Left ventricle myocardium inferior (tissue), 1 donor: ENCODE data around the gene AS3MT. TPM values are rescaled to one million over a fixed set of nuclear protein-coding genes. Genes with fewer than 3 reads are reported as not detected.

Experiments used
- DNase-seq: peaks from one replicate; pipeline ENCODE4 v3.0.0-alpha.2; 2020
- H3K27ac ChIP-seq: fragments of 200-600 bp; replicated peaks from 2 replicates; pipeline ENCODE4 v1.8.0; 2021
- H3K27me3 ChIP-seq: fragments of 200-600 bp; 2 replicates; pipeline ENCODE4 v1.8.0; 2021; ENCODE audit warnings: low read depth
- H3K36me3 ChIP-seq: fragments of 200-600 bp; 2 replicates; pipeline ENCODE4 v1.8.0; 2021
- H3K4me1 ChIP-seq: fragments of 200-600 bp; 2 replicates; pipeline ENCODE4 v1.8.0; 2021
- H3K4me3 ChIP-seq: fragments of 200-600 bp; 2 replicates; pipeline ENCODE4 v1.8.0; 2021; ENCODE audit warnings: mild to moderate bottlenecking, moderate library complexity
- H3K9me3 ChIP-seq: fragments of 200-600 bp; replicated peaks from 2 replicates; pipeline ENCODE4 v1.8.0; 2021
- CTCF ChIP-seq: fragments of 200-600 bp; IDR thresholded peaks from 2 replicates; pipeline ENCODE4 v1.8.0; 2021; ENCODE audit warnings: antibody characterized with exemption, mild to moderate bottlenecking, borderline replicate concordance
- intact Hi-C: fragments of 100-400 bp; cut with micrococcal nuclease; formaldehyde crosslinking; loops from one replicate; pipeline ENCODE4 v1.11.0; 2022
- total RNA-seq: library from RNA; stranded (reverse); fragmentation: NEBNext Ultra II Directional; extraction: Animal tissue kit (Norgen Biotek cat#: 25700); gene quantifications from one replicate; pipeline ENCODE4 v1.2.1, GENCODE V29; 2021
- donor health status: DM: no; HTN: yes; CAD: no; lungs with severe emphysema.

Gene AS3MT
- total RNA-seq, 1 donor from 2014 or later, result 17.2 TPM

DNA sequence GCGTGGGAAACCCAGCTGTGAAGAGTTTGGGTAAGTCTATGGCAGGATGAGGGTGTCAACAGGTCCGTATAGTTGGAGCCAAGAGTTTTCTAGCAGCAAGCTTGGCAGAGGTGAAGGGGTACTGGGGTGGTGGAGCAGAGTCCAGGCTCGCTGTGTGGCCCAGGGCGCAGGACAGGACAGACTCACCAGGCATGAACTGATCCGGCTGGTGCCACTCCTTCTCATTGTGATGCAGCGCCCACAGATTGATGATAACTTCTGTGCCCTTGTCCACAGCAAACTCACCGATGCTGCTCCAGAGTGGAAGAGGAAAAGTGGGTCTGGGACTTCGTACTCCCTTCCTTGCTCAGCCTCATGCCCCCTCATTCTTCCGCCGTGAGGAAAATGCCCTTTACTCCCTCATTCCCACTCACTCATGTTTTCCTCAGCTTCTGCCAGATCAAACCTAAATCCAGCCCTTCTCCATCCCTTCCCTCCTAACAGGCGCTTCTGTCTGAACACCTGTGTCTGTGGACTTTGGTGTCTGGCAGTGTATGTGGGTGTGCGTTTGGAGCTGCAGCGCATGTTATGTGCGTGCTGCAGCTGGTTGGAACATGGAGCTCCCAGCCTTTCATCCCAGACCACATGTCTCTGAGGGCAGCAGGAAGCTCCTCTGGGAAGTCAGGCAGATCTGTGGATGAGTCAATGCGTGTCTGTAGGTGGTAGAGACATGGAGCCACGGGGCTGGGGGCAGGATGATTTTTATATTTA lies 37.8 kb upstream of the AS3MT start:
- H3K9me3 ChIP-seq, result no peaks in the 10 kb centered on the region
- H3K4me3 ChIP-seq, result no peak overlapping the region
- H3K27ac ChIP-seq, result no peak overlapping the region
- no peaks in the 10 kb centered on the region for H3K36me3 ChIP-seq
- no peaks in the 10 kb centered on the region for H3K27me3 ChIP-seq
- no peak for TF ChIP-seq CTCF
- no peak for DNase-seq
- peaks cover 9% of the 10 kb centered on the region for H3K4me1 ChIP-seq
- intact Hi-C loops, result loop anchor here (10.0 kb wide), 1 partner anchor 73 kb away; no protein-coding TSS in a partner anchor

DNA sequence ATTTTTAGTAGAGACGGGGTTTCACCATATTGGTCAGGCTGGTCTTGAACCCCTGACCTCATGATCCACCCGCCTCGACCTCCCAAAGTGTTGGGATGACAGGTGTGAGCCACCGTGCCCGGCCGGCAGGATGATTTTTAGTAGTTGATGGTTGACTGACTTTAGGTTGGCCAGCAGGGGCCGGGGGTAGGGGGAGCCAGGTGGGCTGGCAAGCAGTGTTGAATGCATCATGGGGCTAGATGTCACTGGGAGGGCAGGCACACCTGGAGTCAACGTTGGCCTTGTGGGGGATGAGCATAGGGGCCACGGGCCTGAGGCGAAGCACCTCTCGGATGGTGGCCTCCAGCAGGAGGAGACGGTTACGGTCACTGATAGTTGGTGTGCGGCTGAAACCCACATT lies 37.0 kb upstream of the AS3MT start:
- no peaks in the 10 kb centered on the region for H3K36me3 ChIP-seq
- no peak overlapping the region for H3K27ac ChIP-seq
- H3K27me3 ChIP-seq, result no peaks in the 10 kb centered on the region
- H3K4me1 ChIP-seq, result peaks cover 9% of the 10 kb centered on the region
- no peak for DNase-seq
- no peak overlapping the region for H3K4me3 ChIP-seq
- no peaks in the 10 kb centered on the region for H3K9me3 ChIP-seq
- TF ChIP-seq CTCF, result no peak
- intact Hi-C loops, result loop anchor here (10.0 kb wide), 1 partner anchor 73 kb away; no protein-coding TSS in a partner anchor

- Histone ChIP-seq H3K4me1 (peaks cover 9% of the 10 kb centered on the region), H3K4me3 (no peak overlapping the region), H3K9me3 (peaks cover 4% of the 10 kb centered on the region), H3K27ac (no peak overlapping the region), H3K36me3 (no peaks in the 10 kb centered on the region), H3K27me3 (no peaks in the 10 kb centered on the region)
- no peak for DNase-seq
- TF ChIP-seq CTCF, result no peak
- intact Hi-C loops, result loop anchor here (10.0 kb wide), 1 partner anchor 72 kb away; no protein-coding TSS in a partner anchor
These were observed 36.3 kb upstream of the AS3MT start for GRCh38 chr10:102832987-102833386.

GRCh38 chr10:102834143-102834542 lies 35.1 kb upstream of the AS3MT start:
- intact Hi-C loops, result loop anchor here (10.0 kb wide), 1 partner anchor 71 kb away; no protein-coding TSS in a partner anchor
- peaks cover 9% of the 10 kb centered on the region for H3K4me1 ChIP-seq
- no peak for TF ChIP-seq CTCF
- H3K27ac ChIP-seq, result no peak overlapping the region
- DNase-seq, result no peak
- H3K9me3 ChIP-seq, result peaks cover 15% of the 10 kb centered on the region
- H3K27me3 ChIP-seq, result no peaks in the 10 kb centered on the region
- no peak overlapping the region for H3K4me3 ChIP-seq
- no peaks in the 10 kb centered on the region for H3K36me3 ChIP-seq

GRCh38 chr10:102835007-102835482 lies 34.2 kb upstream of the AS3MT start:
- intact Hi-C loops, result loop anchor here (10.0 kb wide), 1 partner anchor 70 kb away; no protein-coding TSS in a partner anchor
- Histone ChIP-seq H3K27me3 (no peaks in the 10 kb centered on the region), H3K27ac (no peak overlapping the region), H3K9me3 (peaks cover 16% of the 10 kb centered on the region), H3K4me1 (peaks cover 9% of the 10 kb centered on the region), H3K4me3 (no peak overlapping the region), H3K36me3 (no peaks in the 10 kb centered on the region)
- peak; percentile 68 for DNase-seq
- TF ChIP-seq CTCF, result peak; percentile 92
